Stimulated activated CD4-positive, alpha-beta T cell treated with anti-CD3 and anti-CD28 coated beads, TNF-alpha, amount 100 ng/mL, for 48 hours (primary cell): ENCODE results near the gene ZIC5.

ENCODE experiments used
- DNase-seq, 3 donors: peaks; one replicate each; pipeline ENCODE4 v3.0.0-alpha.2; 2020; ENCODE audit warnings: low read depth in 3 of 3

Gene ZIC5

DNA sequence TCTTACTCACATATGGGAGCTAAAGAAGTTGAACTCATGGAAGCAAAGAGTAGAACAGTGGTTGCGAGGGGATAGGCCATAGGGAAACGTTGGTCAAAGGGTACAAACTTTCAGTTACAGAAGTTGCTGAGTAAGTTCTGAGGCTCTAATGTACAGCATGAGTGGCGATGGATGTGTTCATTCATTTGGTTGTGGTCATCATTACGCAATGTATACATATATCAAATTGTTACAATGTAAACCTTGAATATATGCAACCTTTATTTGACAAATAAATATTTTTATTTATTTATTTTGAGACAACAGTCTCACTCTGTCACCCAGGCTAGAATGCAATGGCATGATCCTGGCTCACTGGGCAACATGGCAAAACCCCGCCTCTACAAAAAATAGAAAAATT lies 38.7 kb downstream of the ZIC5 start:
- no peak for DNase-seq

DNA sequence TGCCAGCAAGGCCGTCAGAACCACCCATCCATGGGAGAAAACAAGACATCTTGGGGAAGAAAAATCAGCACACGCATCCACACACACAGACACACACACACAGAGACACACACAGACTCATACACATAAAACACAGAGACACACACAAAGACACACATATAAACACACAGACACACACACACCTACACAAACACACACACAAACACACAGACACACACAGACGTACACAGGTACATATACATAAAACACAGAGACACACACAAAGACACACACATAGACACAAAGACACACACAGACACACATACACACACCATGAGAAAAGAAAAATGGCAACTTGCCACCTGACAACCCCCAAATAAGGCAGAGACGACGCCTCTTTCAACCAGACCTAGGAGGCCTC lies 40.6 kb downstream of the ZIC5 start:
- DNase-seq, result no peak

DNA sequence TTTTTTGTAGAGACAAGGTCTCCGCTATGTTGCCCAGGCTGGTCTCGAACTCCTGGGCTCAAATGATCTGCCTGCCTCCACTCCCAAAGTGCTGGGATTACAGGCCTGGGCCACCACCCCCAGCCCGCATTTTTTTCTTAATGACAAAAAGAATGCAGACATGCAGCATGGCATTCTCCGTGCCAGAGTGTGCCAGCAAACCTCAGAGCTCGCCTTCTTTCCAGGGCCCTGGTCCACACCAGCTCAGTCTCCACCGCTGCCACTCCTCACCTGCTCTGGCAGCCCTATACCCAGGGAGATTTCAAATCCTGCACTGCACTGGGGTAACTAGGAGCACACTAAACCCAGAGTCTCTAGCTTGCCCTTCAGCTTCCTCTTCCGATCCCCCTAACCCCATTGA lies 41.7 kb downstream of the ZIC5 start:
- DNase-seq, result no peak

DNA sequence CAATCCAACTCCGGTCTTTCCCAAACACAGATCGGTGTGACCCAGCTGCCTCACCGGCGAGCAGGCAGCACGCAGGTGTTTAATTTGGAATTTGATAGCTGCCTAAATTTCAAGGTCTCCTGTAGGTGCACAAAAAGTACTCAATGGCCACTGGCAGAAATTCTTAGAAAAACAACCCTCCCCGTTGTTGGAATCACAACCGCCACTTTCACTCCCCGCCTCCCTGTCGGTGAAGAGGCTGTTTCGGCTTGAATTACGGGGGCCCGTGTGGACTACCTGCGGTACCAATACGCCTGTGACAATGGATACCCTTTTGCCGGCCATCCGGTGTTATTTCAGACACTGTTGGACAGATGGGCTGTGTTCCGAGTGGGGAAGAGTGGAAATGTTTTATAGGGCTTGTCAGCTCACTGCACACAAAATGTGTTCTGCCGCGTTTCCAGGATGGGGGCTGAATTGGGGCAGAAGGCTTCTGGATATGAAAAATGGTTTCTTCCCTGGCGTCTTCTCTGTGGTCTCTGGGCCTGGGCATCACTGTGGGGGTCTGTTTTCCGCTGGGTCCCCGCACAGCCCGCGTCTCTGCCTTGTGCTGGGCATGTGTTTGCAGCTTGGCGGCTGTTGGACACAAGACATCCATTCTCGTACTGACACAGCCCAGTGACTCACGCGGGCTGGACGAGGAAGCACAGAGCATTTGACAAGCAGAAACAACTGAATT lies 45.4 kb downstream of the ZIC5 start:
- no peak for DNase-seq

DNA sequence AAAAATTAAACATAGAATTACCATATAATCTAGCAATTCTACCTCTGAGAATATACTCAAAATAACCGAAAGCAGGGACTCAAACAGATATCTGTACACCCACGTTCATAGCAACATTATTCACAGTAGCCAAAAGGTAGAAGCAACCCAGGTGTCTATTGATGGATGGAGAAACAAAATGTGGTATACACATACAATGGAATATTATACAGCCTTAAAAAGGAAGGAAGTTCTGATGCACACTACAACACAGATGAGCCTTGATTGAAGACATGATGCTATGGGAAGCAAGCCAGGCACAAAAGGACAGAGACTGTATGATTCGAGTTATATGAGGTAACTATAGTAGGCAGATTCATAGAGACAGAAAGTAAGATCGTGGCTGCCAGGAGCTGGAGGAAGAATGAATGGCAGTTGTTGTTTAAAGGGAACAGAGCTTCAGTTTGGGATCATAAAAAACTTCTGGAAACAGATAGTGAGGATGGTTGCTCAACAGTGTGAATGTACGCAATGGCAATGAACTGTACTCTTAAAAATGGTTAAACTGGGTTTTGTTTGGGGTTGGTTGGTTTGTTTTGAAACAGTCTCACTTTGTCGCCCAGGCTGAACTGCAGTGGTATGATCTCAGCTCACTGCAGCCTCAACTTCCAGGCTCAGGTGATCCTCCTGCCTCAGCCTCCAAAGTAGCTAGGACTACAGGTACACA lies 47.5 kb downstream of the ZIC5 start:
- no peak for DNase-seq

DNA sequence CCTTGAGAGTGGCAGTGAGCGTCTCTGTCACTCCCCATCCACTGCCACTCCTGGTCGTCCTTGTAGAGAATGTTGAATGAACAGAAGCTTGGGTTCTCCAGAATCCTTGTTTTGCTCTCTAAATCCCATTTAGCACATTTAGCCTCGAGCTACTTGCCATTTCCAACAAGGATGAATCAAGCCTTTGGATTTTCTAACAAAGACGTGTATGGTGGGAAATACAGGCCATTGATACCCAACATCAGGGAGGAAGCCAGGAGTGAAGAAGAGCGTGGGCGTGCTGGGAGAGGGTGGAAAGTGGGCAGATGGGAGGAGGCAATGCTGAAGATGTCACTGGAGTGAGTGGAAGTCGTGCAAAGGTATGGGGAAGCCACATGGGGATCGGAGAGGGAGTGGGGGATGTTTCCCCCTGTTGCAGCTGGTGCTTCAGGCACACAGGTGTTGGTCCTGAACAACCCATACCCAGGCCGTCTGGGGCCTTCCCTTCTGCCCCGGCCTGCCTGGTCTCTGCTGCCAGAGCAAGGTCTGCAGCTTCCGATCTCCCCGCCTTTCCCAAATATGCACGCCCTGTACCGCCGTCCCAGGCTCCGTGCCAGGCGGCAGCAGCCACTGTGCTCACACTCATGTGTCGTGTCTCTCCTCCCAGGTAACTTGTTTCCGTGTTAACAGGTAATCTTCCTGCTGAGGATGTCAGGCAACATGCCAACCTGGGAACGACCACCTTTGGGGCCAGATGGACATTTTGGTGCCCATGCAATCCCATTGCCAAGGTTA lies 48.7 kb downstream of the ZIC5 start:
- DNase-seq, result no peak

DNA sequence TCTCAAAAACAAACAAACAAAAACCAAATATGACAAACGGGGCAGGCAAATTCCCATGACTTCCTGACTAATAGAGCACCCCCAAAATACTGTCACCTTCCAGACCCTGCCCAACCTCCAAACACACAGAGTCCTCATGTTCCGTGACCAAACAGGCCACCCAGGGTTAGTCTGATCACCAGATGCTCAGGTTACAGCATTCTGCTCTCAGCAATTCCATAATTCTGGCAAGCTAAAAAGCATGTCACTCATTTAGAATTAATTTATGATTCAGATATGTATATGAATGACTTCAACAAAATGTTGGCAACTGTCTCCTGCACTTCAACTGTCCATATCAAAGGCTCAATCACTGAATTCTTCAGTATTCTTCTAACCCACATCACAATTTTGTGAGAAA lies 52.4 kb downstream of the ZIC5 start:
- no peak for DNase-seq

DNA sequence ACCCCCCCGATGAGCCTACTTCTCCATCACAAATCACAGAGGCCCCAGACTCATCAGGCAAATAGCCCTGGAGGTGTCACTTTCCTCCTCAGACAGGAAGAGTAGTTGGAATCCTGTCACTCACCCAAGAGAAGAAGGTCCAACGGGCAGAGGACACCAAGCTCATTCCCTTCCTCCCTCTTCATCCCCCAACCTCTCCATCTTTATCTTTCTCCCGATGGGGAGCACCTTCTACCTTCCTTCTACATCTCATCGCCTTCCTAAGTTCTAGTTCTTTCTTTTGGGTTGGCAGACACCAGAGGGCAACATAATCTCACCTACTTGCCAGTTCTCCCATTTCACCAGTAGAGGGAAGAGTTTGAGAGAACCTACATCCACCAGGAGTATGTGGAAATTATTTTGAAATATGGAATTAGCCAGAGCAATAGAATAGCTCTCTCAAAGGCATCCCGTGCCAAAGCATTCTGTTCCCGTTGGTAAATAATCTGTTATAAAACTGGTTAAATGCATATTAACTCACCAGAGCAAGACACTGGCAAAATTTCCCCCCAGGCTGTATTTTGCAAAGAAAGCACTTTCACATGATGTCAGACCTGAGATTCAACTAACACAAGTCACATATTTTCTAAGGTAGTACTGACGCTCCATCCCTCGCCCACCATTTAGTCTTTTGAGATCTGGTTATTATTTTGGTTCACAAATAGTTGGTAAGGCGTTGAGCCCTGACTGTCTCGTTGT lies 55.0 kb downstream of the ZIC5 start:
- DNase-seq, result no peak

DNA sequence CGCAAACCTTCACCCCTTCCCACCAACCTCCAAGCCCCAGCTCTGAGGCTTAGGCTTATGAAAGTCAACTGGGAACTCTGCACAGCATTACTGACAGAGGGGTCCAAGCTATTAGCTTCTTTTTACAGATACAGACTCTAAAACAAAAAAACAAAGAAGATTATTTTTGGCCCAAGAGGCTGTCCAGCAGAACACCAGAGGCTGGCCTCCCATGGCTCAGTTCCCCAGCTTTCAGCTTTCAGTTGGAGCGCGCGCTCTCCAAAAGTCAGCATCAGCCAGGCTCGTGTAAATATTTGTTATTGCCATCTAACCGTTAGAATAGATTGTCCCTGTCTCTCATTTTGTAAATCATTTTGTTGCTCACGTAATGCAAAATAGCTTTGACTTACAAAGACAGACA lies 58.4 kb downstream of the ZIC5 start:
- no peak for DNase-seq
